ENCODE results near the gene NAA50.
A peak's percentile ranks its signal among the peaks of the same experiment; 100 is the strongest.

The NAA50 gene

DNA sequence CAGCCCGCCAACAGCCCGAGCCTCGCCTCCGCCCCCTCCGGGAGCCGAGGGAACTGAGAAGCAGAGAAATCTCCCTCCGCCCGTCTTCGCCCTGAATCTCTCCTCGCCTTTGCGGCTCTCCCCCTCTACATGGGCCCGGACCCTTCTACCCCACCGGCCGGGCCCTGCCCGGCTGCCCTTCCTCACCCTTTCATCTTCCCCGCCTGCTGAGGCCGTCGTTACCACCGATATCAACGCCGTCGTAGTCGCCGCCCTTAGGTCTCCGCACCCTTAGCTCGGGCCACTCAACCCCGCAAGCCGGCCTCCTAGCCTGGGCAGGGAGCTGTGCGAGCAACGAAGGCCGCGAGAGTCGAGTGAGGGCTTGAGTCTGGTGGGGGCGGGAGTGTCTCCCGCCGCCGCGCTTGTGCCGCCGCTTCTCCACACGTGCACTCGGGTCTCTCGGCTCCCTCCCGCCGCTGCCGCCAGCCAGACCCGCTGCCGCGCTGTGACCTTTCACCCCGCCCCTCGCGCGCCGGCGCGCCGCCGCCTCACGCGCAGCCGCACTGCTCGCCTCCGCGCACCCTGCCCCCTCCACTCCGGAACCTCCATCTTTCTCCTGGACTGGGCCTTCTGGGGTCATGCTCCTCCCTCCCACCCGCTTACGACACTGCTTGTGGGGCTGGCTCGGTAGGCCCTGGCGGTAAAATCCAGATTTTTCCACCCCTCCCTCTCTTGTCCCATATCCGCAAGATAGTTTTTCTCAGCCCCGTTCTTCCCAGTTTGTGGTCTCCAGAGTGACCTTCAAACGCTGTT, at the start of gene NAA50:
Gene NAA50 (minus strand): TSS at position 494 of the 792 bp plus-strand sequence. CDS start 300 bp downstream, at position 194.
- peak; percentile 97 for DNase-seq

DNA sequence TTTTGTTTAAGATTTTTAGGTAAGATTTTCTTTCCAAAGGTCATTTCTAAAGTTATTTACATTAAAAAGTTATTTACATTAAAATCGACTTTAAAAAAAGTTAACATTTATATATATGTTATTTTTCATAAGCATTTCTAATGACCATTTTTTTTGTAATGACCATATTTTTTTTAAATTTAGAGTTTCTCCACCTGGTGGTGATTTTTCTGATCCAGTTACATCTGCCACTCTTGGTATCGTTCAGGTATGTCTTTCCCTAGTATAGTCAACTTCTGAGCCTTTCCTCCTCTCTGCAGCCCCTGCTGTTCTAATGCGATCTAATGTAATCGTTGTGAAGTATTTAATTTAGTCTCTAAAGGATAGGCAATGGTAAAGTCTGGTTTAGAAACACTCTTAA, 49.6 kb upstream of the NAA50 start:
- DNase-seq = no peak

DNA sequence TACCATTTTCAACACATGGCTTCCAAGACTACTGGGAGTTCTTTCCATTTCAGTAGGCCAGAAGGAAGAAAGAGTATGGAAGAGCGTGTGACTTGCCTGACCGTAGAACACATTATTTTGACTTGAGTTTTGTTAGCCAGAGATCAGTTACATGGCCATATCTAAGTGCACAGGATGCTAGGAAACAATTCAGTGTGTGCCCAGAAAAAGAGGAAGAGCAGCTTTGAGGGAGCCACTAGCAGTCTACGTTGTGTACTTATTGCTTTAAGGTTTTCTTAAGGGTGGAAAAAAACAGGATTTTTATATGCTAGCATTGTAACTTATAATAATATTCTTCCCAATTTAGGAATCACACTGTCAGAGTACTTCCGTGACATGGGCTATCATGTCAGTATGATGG, 48.5 kb upstream of the NAA50 start:
- DNase-seq = no peak

DNA sequence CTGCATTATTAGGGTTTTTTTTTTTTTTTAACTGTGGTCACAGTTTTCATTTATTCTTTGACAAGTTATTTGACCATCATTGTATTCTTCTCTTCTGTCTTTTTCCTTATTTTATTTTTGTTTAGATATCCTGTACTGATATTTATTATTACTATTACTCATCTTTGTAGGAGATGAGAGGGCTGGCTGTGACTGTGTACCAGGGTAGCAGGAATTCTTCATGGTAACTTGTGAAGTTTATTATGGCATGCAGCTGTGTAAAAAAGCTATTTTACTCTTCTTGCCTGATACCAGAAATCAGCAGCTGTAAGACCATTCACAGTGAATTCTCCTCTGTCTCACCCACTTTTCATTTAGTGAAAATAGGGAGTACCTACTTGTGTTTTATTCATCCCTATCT, 45.3 kb upstream of the NAA50 start:
- DNase-seq = no peak

DNA sequence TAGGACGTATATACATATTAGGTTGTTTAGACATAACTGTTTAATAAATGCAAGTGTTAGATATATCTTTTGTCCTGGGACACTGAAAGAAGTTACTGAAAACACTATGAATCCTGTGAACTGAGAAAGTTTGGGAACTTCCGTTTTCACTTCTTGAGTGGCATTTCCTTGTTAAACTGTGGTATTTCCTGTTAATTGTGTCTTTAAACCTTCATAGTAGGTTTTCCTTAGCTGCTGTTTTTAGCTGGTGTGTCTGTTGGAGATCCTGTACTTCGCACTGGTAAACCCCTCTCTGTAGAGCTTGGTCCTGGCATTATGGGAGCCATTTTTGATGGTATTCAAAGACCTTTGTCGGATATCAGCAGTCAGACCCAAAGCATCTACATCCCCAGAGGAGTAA, 37.9 kb upstream of the NAA50 start:
- no peak for DNase-seq

DNA sequence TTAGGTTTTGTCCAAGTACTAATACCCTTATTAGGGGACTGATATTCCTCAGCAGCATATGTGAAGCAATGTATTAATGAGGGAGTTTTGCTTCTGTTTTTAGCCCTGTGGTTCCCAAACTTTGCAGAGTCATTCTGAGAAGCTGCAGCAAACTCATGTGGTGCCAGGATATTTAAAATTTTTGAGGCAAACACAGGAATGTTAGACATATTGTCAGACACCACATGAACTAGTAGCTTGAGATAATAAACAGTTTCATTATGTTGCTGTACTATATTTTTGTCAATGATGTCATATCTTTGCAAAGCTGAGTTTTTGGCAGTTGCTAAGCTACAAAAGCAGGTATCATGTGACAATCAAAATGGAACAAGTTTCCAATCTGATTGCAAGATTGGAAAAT, 37.4 kb upstream of the NAA50 start:
- DNase-seq = no peak

DNA sequence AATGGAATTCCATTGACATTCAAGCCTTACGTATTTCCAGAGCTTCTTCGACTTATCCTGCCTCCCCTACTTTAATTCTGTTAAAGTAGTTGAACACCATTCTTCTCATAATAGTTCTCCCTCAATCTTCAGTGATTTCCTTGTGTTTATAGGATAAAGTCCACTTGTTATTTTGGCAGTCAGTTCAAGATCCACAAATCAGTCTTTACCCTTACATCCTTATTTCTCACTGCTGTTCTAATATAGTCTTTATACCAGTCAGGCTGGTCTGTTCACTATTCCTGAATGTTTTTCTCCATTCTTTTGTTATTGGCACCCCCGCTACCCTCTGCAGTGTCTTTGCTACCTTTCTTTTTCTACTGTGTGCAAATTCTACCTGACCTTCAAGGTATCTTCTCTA, 30.5 kb upstream of the NAA50 start:
- DNase-seq = no peak

DNA sequence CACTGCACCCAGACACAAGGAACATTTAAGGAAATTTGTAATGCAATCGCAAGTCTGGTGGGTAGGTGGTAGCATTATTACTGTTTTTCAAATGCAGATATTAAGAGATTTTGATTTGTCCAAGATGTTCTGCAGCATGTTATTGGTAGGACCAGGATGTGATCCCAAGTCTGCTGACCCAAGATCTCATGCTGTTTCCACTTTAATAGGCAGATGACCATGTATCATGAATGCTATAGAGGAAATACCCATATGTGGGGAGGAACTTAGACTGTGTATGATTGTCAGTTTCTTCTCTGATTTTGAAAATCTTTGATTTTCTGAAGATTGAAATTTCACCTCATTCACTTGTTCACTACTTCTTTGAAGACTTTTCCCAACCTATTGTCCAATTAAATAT, 29.5 kb upstream of the NAA50 start:
- no peak for DNase-seq

DNA sequence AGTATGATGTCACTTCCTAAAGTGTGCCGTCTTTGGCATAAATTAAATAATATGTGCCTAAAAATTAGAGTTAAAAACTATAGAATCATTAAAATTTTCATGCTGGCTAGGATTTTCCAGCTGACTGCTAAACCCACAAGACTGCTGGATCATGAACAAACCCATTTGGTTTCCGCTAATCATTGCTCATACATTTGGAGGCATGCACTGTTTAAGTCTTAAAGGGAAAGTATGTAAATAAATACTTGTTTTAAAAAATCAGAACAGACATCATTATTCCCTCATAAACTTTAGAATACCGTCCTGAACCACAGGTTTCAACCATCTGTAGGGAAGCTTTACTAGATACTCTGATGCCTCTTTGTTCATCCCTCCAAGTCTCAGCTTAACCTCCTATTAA, 27.3 kb upstream of the NAA50 start:
- no peak for DNase-seq

DNA sequence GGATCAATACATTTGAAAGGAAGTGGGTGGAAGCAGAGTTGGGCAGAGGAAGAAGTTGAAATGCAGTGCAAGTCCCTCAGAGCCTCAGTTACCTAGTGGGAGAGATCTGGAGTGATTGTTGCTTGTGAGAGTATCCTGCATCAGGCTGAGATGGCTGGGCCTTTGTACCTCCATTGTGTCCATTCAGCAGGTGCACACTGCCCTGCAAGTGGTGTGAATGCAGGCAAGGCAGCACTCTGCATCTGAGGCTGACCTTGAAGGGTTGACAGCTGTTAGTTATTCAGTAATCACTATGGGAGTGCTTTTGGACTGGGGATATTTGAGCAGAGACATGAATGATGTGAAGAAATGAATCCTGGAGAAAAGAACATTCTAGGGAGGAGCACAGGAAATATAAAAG, 25.9 kb upstream of the NAA50 start:
- DNase-seq = no peak

DNA sequence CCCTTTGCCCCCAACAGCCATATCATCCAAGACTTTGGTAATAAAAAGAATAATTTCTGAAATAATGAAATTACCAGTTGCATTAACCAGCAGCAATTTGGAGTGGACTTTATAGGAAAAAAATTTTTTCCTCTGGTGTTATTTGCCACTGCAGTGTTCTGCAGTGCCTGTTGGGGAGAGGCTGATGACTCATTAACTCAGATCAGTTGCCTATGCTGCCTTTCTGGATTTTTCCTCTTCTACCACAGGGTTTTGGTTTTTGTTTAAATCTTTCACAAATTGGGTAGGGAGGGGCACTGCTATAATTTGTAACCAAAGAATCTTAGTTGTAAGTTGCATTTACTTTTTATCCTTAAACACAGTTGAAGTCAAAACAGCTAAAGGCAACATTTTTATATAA, 23.5 kb upstream of the NAA50 start:
- no peak for DNase-seq

DNA sequence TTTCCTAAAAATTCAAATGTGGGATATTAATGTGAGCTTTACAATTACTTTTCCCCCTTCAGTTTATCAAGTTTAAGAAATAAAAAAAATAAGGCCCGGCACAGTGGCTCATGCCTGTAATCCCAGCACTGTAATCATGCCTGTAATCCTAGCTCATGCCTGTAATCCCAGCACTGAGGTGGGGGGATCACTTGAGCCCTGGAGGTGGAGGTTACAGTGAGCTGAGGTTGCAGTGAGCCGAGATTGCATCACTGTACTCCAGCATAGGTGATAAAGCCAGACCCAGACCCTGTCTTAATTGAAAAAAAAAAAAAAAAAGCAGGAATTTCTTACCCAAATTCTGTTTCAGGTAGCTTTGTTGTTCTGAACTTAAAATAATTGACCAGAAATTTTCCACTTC, 18.6 kb upstream of the NAA50 start:
- DNase-seq = no peak

DNA sequence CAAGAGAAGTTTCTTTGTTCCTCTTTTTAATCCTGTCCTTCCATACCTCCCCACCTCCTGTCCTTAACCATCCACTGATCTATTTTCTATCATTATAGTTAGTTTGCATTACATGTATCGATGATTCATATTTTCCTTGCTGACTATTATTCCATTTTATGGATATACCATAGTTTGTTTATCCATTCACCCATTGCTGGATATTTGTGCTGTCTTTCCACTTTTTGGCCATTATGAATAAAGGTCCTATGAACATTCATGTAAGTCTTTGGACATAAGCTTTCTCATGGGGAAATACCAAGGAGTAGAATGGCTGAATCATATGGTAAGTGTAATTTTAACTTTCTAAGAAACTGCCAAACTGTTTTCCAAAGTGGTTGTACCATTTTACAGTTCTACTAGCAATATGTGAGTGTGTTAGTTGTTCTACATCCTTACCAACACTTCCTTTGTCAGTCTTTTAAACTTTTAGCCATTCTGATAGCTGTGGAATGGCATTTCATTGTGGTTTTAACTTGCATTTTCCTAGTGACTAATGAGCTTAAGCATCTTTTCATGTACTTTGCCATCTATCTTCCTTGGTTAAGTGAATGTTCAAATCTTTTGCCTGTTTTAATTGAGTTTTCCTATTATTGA, 12.5 kb upstream of the NAA50 start:
- no peak for DNase-seq

DNA sequence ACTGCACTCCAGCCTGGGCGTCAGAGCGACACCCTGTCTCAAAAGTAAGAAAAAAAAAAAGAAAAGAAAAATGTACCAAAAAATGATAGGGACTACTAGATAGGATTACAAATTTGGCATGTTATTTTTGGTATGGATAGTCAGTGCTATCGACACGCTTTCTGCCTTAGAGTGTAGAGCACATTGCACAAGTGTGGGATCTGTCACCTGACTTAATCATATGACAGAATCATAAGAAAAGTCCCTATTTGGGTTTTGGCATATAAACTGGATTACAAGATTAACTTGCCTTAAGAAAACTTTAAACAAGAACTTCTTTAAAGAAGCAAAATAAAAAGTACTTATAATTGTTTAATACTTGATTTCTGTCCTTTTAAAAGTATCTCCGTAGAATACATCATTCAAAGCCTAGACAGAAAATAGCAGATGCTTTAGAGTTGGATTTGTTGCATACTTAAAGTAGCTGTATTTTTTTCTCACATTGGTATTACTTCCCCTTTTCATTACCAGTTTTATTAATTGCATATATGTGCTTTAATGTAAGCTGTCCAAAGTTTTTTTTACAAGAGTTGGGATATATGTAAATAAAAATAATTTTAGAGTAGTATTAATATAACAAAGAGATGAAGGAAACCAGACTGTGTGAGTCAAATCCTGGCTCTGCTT, 8.6 kb upstream of the NAA50 start:
- DNase-seq = no peak

DNA sequence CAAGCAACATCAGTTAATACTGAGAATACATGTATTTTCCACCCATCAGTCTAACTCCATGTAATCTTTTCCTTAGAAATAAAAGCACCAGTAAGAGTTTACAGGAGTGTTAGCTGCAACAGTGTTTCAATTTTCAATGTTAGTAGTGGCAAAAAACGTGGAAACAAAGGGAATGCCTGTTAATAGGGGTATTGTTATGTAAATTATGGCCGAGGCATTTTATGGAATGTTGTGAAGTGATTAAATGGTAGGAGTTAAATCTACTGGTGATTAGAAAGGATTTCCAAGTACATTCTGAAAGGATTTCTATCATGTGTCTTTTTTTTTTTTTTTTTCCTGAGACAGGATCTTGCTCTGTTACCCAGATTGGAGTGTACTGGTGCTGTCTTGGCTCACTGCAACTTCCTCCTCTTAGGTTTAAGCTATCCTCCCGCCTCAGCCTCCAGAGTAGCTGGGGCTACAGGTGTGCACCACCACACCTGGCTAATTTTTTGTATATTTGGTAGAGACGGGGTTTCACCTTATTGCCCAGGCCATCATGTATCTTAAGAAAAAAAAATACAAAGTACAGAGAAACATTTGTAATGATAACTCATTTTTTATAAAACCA, 7.4 kb upstream of the NAA50 start:
- DNase-seq = no peak

DNA sequence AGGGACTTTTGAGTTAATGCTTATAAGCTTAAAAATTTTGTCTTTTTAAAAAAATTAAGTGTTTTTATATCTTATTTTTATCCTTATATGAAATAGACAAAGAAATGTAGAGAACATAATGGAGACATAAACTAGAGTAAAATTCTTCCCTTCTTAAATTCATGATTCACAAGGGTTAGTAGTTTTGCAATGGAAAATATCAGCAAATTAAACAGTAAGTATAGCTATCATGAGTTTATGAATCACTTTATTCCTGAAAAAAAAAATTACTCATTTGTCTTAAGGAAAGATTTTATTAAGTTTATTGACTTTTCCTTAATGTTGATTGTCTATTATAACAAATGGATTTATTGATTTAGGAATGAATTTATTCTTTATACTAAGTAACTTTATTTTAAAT, 5.1 kb upstream of the NAA50 start:
- DNase-seq = no peak

DNA sequence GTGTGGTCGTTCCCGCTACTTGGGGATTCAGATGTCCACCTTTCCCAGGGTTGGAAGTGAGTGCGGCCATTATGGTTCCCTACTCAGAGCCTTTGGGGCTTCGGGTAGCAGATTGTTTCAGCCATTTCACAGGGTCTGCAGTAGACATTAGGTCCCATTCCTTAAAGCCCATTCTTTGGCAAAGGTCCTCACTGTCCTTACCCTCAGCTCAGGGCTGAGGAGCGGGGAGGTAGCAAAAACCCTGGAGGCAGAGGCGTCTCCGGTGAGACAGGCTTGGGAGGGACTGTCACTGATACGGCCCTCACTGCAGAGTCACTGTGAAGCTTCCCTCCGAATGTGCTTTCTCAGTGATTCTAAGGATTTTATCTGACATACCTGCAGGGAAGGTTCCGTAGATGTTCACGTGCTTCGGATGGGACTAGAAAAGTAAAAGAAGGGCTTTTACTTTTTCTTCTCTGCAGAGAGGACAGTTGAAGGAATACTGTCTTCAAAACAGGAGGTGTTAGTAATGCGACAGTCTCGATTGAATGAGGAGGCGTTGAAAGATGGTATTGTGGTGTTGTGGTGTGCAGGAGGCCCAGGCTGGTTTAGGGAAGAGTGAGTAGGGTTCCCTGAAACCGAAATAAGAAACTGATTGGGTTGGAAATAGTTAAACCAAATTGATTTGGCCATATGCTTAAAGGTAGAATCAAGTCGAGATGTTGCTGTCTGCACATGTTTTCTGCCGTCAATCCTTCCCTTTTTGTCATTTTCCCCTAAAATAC, 1.4 kb upstream of the NAA50 start:
- DNase-seq = no peak

DNA sequence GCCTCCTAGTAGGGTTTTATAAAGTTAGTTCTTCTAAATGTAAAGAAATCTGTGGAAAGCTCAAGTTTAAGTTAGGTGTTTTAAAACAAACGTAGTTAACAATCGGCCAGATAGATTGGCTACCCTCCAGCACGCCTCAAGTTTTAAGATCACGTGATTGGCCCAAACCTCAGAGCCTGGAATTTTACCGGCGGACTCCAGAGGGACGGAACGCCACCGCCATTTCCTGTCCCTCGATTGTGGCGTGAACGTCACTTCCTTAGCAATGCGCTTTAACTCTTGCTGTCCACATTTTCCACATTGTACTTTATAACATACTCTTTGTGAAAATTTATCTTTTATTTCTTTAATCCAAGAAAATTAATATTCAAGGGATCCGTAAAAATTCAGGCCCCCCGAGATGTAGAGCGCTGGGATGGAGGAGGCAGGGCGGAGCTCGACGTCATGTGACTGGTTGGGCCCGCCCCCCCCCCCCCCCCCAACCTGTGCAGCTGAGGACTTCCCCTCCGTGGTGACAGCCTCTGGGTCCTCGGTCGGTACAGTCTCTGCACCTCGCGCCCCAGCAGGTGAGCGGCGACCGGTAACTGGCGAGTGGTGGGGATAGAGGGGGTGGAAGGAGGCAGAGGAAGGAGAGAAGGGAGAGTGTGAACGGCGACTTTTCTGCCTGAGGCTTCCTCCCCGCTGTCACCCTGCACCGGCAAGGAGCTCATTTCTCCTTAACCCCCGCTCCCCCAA, 666 bp upstream of the NAA50 start, which contains the start of gene ATP6V1A:
Gene ATP6V1A (plus strand): TSS at position 488 of the 735 bp plus-strand sequence. CDS start 31,719 bp downstream, outside the sequence.
- DNase-seq = peak; percentile 96

DNA sequence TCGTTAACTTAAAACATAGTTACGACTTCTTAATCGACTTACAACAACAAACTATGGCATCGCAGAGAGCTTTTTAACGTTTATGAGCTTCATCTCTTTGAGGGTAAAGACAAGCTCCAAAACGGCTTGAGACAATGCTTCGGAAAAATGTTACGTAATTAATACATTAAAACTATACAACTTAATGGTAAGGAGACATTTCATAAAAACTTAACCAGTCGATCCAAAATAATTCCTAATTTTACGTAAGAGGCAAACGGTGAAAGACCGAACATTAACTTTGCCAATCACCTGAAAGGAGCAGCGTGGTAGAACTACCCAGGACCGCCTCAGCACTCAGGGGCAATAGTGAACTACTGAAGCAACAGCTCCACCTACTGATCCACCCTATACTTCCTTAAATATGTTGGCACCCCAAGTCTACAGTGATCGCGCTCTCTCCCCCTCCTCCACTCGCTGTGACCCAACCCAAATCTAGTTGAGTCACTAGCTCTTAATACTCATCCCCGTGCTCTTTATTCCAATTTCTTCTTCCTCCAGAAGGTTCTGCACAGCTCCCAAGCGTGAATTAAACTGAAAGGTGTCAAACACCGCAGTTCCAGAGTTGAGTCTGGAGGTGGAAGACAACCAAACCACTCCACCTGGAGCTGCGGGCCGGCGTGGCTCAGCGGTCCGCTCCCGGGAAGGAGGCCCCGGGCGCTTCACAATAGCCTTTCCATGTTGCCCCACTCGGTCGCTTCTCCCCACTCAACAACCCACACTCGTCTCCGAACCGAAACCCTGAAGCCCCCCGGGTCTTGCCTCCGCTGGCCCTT, 901 bp downstream of the NAA50 start:
- peak; percentile 86 for DNase-seq

DNA sequence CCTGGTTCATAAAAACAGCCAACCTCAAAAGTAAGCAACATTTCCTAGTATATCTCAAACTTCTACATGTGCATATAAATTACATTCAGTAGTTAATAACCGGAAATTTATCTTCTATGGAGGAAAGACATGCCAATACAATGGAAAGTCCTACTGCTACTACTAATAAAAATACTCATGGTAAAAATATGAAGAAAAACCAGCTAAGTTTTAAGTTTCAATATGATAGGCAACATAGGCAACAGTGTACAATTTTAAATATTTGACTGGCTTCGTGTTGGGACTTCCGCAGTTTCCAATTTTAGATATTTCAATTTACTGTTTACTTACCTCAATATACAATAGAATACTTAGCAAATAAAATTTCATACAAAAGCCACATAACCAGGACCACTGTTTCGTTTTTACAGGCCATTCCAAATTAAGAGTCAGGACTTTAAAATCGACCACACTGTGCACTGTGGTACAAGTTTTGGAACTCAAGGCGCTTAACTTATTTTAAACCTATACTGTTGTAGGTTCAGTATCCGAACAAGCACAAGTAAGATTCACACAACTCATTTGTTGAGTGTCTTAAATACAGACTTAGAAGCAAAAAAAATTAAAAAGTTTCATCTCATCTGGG, 2.9 kb downstream of the NAA50 start:
- no peak for DNase-seq

DNA sequence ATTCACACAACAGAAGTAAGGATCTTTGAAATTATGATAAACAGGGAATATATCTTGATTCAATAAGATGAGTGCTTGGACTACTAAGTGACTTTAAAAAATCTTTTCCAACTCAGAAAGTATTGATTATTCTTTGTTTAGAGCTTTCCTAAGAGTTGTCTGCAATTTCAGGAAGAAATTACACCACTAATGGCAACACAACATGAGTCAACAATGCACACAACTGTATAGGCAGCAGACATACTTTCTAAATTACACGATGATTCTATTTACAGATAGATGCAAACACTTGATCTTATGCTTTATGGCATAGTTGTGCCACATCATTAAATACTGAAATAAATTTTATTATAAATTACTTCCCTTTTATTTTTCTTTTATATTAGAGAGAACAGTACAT, 4.4 kb downstream of the NAA50 start:
- DNase-seq = no peak

Data from femur (tissue), 1 donor.